GM12878 (cell line): Measurements from ENCODE around the gene MCTP2. TPM values are rescaled to one million over a fixed set of nuclear protein-coding genes. Genes with fewer than 3 reads are reported as not detected.
A peak's percentile ranks its signal among the peaks of the same experiment; 100 is the strongest.

Experiments used
- ATAC-seq: fragments of 200-7000 bp; cut with Tn5 transposase; 3 replicates; pipeline ENCODE4 v1.9.1; 2020; ENCODE audit warnings: mild to moderate bottlenecking, moderate library complexity
- BruUV-seq: library from RNA; stranded (reverse); fragments of 400-500 nt; replicated peaks from 2 replicates; lab custom pipeline; 2021; lab: Mats Ljungman, UMichigan
- CTCF ChIA-PET: fragments of 300-600 bp; sonication (Branson Sonifier 250); formaldehyde crosslinking; extraction: SDS; loops from one replicate; lab custom pipeline; 2021; ENCODE audit warnings: inconsistent platforms; lab: Yijun Ruan, JAX
- POLR2A ChIA-PET: fragments of 350-600 bp; formaldehyde crosslinking; extraction: SDS; loops from one replicate; lab custom pipeline; 2021; ENCODE audit warnings: inconsistent platforms; lab: Charles Lee
- RAD21 ChIA-PET: fragments of 300-600 bp; sonication (Branson Sonifier 250); formaldehyde crosslinking; loops from one replicate; lab custom pipeline; 2023; ENCODE audit warnings: antibody characterized with exemption; ENCODE audit not compliant: unreplicated experiment; lab: Charles Lee
- SMC1A ChIA-PET: fragments of 300-600 bp; sonication (Branson Sonifier 250); formaldehyde crosslinking; loops from one replicate; lab custom pipeline; 2023; ENCODE audit not compliant: unreplicated experiment, uncharacterized antibody; lab: Charles Lee
- DNase-seq: peaks from one replicate; pipeline ENCODE4 v3.0.0-alpha.2; 2011; ENCODE audit warnings: low read depth, low spot score
- FAIRE-seq: peaks from 3 replicates; lab custom pipeline; 2011; peaks lifted over from hg19 to GRCh38; lab: Jason Lieb, UNC
- H2AFZ ChIP-seq: 2 replicates; pipeline ENCODE4 v1.6.0; 2011; ENCODE audit warnings: low read depth, low read length, control low read depth; ENCODE audit not compliant: control insufficient read depth
- H3K27ac ChIP-seq: 2 replicates; pipeline ENCODE4 v1.5.1; 2011; ENCODE audit warnings: control low read depth; ENCODE audit not compliant: control insufficient read depth, insufficient read depth
- H3K27me3 ChIP-seq, 2 experiments: replicated peaks in 1 of 2; 2 replicates each; pipeline versions ENCODE4 v1.6.0 to v1.6.1; 2011; ENCODE audit warnings: low read length in 1 of 2; ENCODE audit not compliant: control insufficient read depth in 2 of 2, insufficient read depth in 2 of 2
- H3K36me3 ChIP-seq, 2 experiments: 2 replicates each; pipeline ENCODE4 v1.5.1; 2011; ENCODE audit warnings: low read length in 1 of 2; ENCODE audit not compliant: control insufficient read depth in 2 of 2, insufficient read depth in 2 of 2
- H3K4me1 ChIP-seq: 2 replicates; pipeline ENCODE4 v1.6.1; 2011; ENCODE audit warnings: mild to moderate bottlenecking, low read length, moderate library complexity, mixed read lengths; ENCODE audit not compliant: control insufficient read depth, insufficient read depth
- H3K4me2 ChIP-seq: 2 replicates; pipeline ENCODE4 v1.6.0; 2011; ENCODE audit warnings: control low read depth; ENCODE audit not compliant: control insufficient read depth, insufficient read depth
- H3K4me3 ChIP-seq: fragments of 200-600 bp; sonication (generic); 2 replicates; pipeline ENCODE4 v1.5.1; 2016
- H3K79me2 ChIP-seq: 2 replicates; pipeline ENCODE4 v1.6.0; 2011; ENCODE audit warnings: low read length; ENCODE audit not compliant: control insufficient read depth, insufficient read depth
- H3K9ac ChIP-seq: 2 replicates; pipeline ENCODE4 v1.8.0; 2011; ENCODE audit warnings: low read length, control low read depth, mixed read lengths; ENCODE audit not compliant: control insufficient read depth, insufficient read depth
- H3K9me3 ChIP-seq: replicated peaks from 3 replicates; pipeline ENCODE4 v1.5.1; 2011; ENCODE audit warnings: mild to moderate bottlenecking, low read length; ENCODE audit not compliant: control insufficient read depth, insufficient read depth
- H4K20me1 ChIP-seq: 2 replicates; pipeline ENCODE4 v1.6.0; 2011; ENCODE audit not compliant: control insufficient read depth, insufficient read depth
- CBFB ChIP-seq: IDR thresholded peaks from 2 replicates; pipeline ENCODE4 v1.6.1; 2016; ENCODE audit warnings: antibody characterized with exemption, low read depth
- EGR1 ChIP-seq, 2 experiments: IDR thresholded peaks; 1 replicate in 1 of 2; 2 replicates in 1 of 2; pipeline ENCODE4 v1.6.1; 2011 to 2012; ENCODE audit warnings: low read depth in 2 of 2, low read length in 2 of 2, borderline replicate concordance in 1 of 2, mild to moderate bottlenecking in 1 of 2, moderate library complexity in 1 of 2
- EP300 ChIP-seq, 2 experiments: fragments of 150-350 bp in 1 of 2; IDR thresholded peaks; 2 replicates each; pipeline ENCODE4 v1.6.1; 2011 to 2012; ENCODE audit warnings: low read depth in 2 of 2, low read length in 2 of 2, borderline replicate concordance in 1 of 2, improper control_type of control experiment in 1 of 2, inconsistent platforms in 1 of 2; ENCODE audit not compliant: control insufficient read depth in 1 of 2
- ESRRA ChIP-seq: IDR thresholded peaks from 2 replicates; pipeline ENCODE4 v1.6.1; 2012; ENCODE audit warnings: mild to moderate bottlenecking, low read length, improper control_type of control experiment
- ETV6 ChIP-seq, 2 experiments: fragments of 450-650 bp in 1 of 2; IDR thresholded peaks in 1 of 2; conservative IDR thresholded peaks in 1 of 2; 2 replicates each; pipeline ENCODE4 v1.6.1; 2014; ENCODE audit warnings: antibody characterized with exemption in 1 of 2, borderline replicate concordance in 1 of 2, low read depth in 1 of 2, mild to moderate bottlenecking in 1 of 2, moderate library complexity in 1 of 2
- HDAC2 ChIP-seq: fragments of 200-600 bp; sonication (generic); IDR thresholded peaks from 2 replicates; pipeline ENCODE4 v1.6.1; 2017
- KLF5 ChIP-seq: fragments of 450-650 bp; IDR thresholded peaks from 2 replicates; pipeline ENCODE4 v1.6.1; 2014; ENCODE audit warnings: mild to moderate bottlenecking; ENCODE audit not compliant: partially characterized antibody
- NR2F1 ChIP-seq: fragments of 450-650 bp; conservative IDR thresholded peaks from 2 replicates; pipeline ENCODE4 v1.6.1; 2017; ENCODE audit warnings: mild to moderate bottlenecking
- RFX5 ChIP-seq: IDR thresholded peaks from 2 replicates; pipeline ENCODE4 v1.6.1; 2011; ENCODE audit warnings: low read depth, low read length, improper control_type of control experiment
- STAT3 ChIP-seq: IDR thresholded peaks from 2 replicates; pipeline ENCODE4 v1.6.1; 2011; ENCODE audit warnings: low read depth, low read length, improper control_type of control experiment
- TCF7 ChIP-seq: IDR thresholded peaks from 2 replicates; pipeline ENCODE4 v1.6.1; 2014; ENCODE audit warnings: antibody characterized with exemption, borderline replicate concordance
- YBX1 ChIP-seq: fragments of 450-650 bp; IDR thresholded peaks from 2 replicates; pipeline ENCODE4 v1.6.1; 2016; ENCODE audit warnings: antibody characterized with exemption
- ZBED1 ChIP-seq: IDR thresholded peaks from 2 replicates; pipeline ENCODE4 v1.6.1; 2016; ENCODE audit warnings: borderline replicate concordance
- WGBS: methylation state at CpG from one replicate; pipeline ENCODE4 v1.1.6; 2016; ENCODE audit warnings: low lambda C conversion rate; ENCODE audit not compliant: insufficient replicate concordance, insufficient coverage; ENCODE audit errors: missing lambda C conversion rate; 5-methylcytosine and 5-hydroxymethylcytosine counted together
- in situ Hi-C: fragments of 300-500 bp; cut with MboI; formaldehyde crosslinking; loops from 9 replicates; pipeline ENCODE4 v1.14.3; 2018; ENCODE audit warnings: mixed read lengths
- intact Hi-C: fragments of 100-400 bp; cut with micrococcal nuclease; formaldehyde crosslinking; loops from one replicate; pipeline ENCODE4 v1.14.2; 2022; ENCODE audit not compliant: unreplicated experiment
- polyA plus RNA-seq, 11 experiments: library from polyadenylated mRNA; depleted of rRNA in 4 of 11; unstranded in 6 of 11; stranded (reverse) in 5 of 11; fragments of >200 nt; fragmentation: Nextera tagmentation in 4 of 11; fragmentation: Illumina TruSeq in 1 of 11; extraction: Ambion mirVana in 4 of 11; extraction: Trizol in 1 of 11; gene quantifications; 1 replicate in 1 of 11; 2 replicates in 10 of 11; pipeline versions ENCODE4 v1.2.1 to v1.2.3, GENCODE V29; 2011 to 2016; ENCODE audit warnings: inconsistent platforms in 2 of 11, missing spikeins in 2 of 11, low read depth in 1 of 11
- total RNA-seq, 4 experiments: library from RNA; depleted of rRNA in 3 of 4; stranded (reverse); fragments of >200 nt in 3 of 4; fragmentation: Illumina TruSeq in 1 of 4; extraction: Trizol in 1 of 4; gene quantifications; 2 replicates each; pipeline versions ENCODE4 v1.2.1 to v1.2.3, GENCODE V29; 2013 to 2021

MCTP2 gene
- total and polyA plus RNA-seq, 10 of the 15 experiments (the other 5 are each of a cell fraction or from before 2014, with no cell fraction given), result 0.24 to 48.5 (median 0.88) TPM

DNA sequence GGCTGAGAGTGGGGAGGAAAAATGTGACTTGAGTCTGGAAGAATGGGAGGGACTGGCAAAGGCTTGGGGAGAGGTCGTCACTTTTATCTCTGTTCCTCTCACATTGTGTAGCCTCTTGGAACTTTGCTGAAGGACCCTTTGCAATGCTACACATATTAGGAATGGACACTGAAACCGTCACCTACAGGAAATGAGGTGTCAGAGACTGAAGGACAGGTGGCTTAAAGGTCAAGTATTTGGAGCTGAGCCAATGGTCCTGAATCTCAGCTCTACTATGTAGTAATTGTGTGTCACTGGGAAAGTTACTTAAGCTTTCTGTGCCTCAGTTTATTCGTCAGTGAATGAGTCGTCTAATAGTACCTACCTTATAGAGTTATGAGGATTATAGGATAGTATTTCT is 14.7 kb downstream of the MCTP2 start:
- no peaks in the 10 kb centered on the region for H3K27me3 ChIP-seq
- ATAC-seq (peak; percentile 48), DNase-seq (no peak), FAIRE-seq (no peak)
- no peak overlapping the region for H3K4me2 ChIP-seq
- ChIA-PET SMC1A (interaction anchor here (1.2 to 8.9 kb wide), 6 partner anchors 6 to 17 kb away, joined by 3 to 82 read pairs (median 10); partner anchors contain the start of gene MCTP2), RAD21 (interaction anchor here (1.5 kb wide), 1 partner anchor 15 kb away, joined by 5 read pairs; the partner anchor contains the start of gene MCTP2), CTCF (interaction anchor here (5.7 kb wide), 1 partner anchor 77 kb away, joined by 24 read pairs; no protein-coding TSS in a partner anchor), POLR2A (interaction anchor here (0.6 to 1.6 kb wide), 3 partner anchors 17 to 43 kb away, joined by 3 read pairs; no protein-coding TSS in a partner anchor)
- no peak overlapping the region for H3K27ac ChIP-seq
- BruUV-seq, result no TSS peak
- intact Hi-C loops (no loop called here), in situ Hi-C loops (no loop called here)
- H4K20me1 ChIP-seq, result no peaks in the 10 kb centered on the region
- no peaks in the 10 kb centered on the region; the same call in 1 of the 2 replicates for H3K79me2 ChIP-seq
- 39% methylated on average over 4 of the region's 4 CpGs for WGBS
- TF ChIP-seq ZBED1, result no peak
- 0 out of 2 replicates have a peak, but pooled peaks have one; percentile 19 for TF ChIP-seq NR2F1
- no peaks in the 10 kb centered on the region for H3K9me3 ChIP-seq
- H3K4me1 ChIP-seq, result no peaks in the 10 kb centered on the region
- no peak overlapping the region for H2AFZ ChIP-seq
- no peak overlapping the region for H3K9ac ChIP-seq
- no peak overlapping the region for H3K4me3 ChIP-seq
- no peaks in the 10 kb centered on the region for H3K36me3 ChIP-seq

DNA sequence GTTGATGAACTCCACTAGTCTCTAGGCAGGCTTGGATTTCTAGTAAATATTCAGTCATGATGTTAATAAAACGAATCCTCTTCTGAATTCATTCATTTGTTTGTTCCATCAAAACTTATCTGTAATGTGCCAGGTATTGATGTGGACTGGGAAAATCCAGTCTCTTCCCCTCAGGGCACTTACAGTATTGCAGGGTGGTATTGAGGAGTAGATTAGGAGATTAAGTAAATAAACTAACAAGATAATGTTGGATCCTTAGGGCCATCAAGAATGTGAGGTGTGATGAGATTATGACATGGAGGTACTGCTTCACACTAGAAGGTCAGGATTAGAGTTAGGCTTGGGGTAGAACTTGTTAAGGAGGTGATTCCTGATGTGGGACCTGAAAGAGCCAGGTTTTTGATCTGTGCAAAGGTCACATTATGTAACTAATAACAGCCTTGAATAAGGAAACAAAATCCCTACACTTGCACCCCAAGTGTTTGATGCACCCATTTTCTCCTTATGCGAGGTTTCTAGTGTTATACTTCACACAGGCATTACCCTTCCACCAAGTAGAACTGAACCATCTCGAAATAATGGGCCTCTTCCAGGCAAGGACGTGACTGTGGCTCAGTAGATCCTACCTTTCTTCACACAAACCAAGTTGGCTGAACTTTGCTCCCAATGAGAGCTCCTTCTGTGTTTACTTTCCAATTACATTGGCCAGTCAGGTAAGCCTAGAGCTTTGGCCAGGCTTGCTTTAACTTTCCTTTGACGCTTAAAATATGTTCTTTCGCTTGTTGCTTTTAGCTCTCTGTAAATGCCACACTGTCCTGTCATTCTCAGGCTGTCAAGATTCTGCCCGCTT is 16.7 kb downstream of the MCTP2 start:
- ATAC-seq (no peak), FAIRE-seq (no peak), DNase-seq (no peak)
- POLR2A ChIA-PET, result interaction anchor here (0.7 to 2.3 kb wide), 5 partner anchors 10 to 39 kb away, joined by 3 to 7 read pairs (median 4); no protein-coding TSS in a partner anchor
- Histone ChIP-seq H3K27me3 (no peaks in the 10 kb centered on the region), H3K4me2 (no peak overlapping the region), H3K9ac (no peak overlapping the region), H3K79me2 (no peaks in the 10 kb centered on the region; the same call in 1 of the 2 replicates), H2AFZ (no peak overlapping the region), H3K4me1 (no peaks in the 10 kb centered on the region), H3K9me3 (no peaks in the 10 kb centered on the region; the same call in 2 of the 3 replicates), H3K4me3 (no peak overlapping the region), H3K36me3 (no peaks in the 10 kb centered on the region), H4K20me1 (no peaks in the 10 kb centered on the region), H3K27ac (no peak overlapping the region)
- in situ Hi-C loops, result no loop called here
- no peak for TF ChIP-seq ETV6 (conservative IDR thresholded peaks at IDR 0.05 in 1 of 2, IDR thresholded peaks at IDR 0.05 in 1 of 2; ENCODE audit: borderline replicate concordance in 1 of 2, low read depth in 1 of 2)
- TF ChIP-seq STAT3, result no peak
- TF ChIP-seq ESRRA, result no peak
- no peak for TF ChIP-seq EP300 (IDR thresholded peaks at IDR 0.05; ENCODE audit: borderline replicate concordance in 1 of 2, control insufficient read depth in 1 of 2, low read depth in 2 of 2, low read length in 2 of 2)
- TF ChIP-seq CBFB, result no peak
- TF ChIP-seq HDAC2, result no peak
- no peak for TF ChIP-seq EGR1 (IDR thresholded peaks at IDR 0.05; ENCODE audit: borderline replicate concordance in 1 of 2, low read depth in 2 of 2, low read length in 2 of 2)
- TF ChIP-seq YBX1, result no peak
- TF ChIP-seq KLF5, result no peak
- TF ChIP-seq RFX5, result no peak
- no peak for TF ChIP-seq TCF7
- intact Hi-C loops, result no loop called here
- 19% methylated on average over 7 of the region's 7 CpGs for WGBS
- RAD21 ChIA-PET, result interaction anchor here (1.2 to 1.3 kb wide), 2 partner anchors 16 to 17 kb away, joined by 4 read pairs; partner anchors contain the start of gene MCTP2
- CTCF ChIA-PET, result interaction anchor here (1.3 to 5.7 kb wide), 5 partner anchors 7 to 83 kb away, joined by 3 to 24 read pairs (median 6); partner anchors contain the start of gene MCTP2
- SMC1A ChIA-PET, result interaction anchor here (0.9 to 8.9 kb wide), 7 partner anchors 8 to 45 kb away, joined by 3 to 82 read pairs (median 5); partner anchors contain the start of gene MCTP2
- no TSS peak for BruUV-seq
